Neutrophil (primary cell): ENCODE measurements around the gene BSND.

ENCODE experiments used
- H3K27ac ChIP-seq: fragments of 200-600 bp; sonication (generic); 2 replicates; pipeline ENCODE4 v1.5.1; 2016; ENCODE audit warnings: mild to moderate bottlenecking, moderate library complexity
- H3K27me3 ChIP-seq: fragments of 200-600 bp; sonication (generic); 2 replicates; pipeline ENCODE4 v1.6.0; 2016; ENCODE audit warnings: mild to moderate bottlenecking
- H3K36me3 ChIP-seq: fragments of 200-600 bp; sonication (generic); 2 replicates; pipeline ENCODE4 v1.5.1; 2017
- H3K4me1 ChIP-seq, 2 experiments: fragments of 200-600 bp in 1 of 2; sonication (generic) in 1 of 2; 1 replicate in 1 of 2; 2 replicates in 1 of 2; pipeline versions ENCODE4 v1.5.1 to v1.6.1; 2013 to 2016; ENCODE audit warnings: low read depth in 1 of 2, low read length in 1 of 2, mild to moderate bottlenecking in 1 of 2, moderate library complexity in 1 of 2; ENCODE audit not compliant: control insufficient read depth in 1 of 2, insufficient read depth in 1 of 2
- H3K4me3 ChIP-seq, 2 experiments: fragments of 200-600 bp in 1 of 2; sonication (generic) in 1 of 2; 1 replicate in 1 of 2; 2 replicates in 1 of 2; pipeline ENCODE4 v1.5.1; 2013 to 2016; ENCODE audit warnings: low read depth in 1 of 2, low read length in 1 of 2, mild to moderate bottlenecking in 1 of 2, moderate library complexity in 1 of 2
- H3K9me3 ChIP-seq: fragments of 200-600 bp; sonication (generic); 2 replicates; pipeline ENCODE4 v1.5.1; 2016
- TF ChIP-seq, protein P1 (sequence below): fragments of 200-600 bp; sonication (generic); IDR thresholded peaks from 2 replicates; pipeline ENCODE4 v1.5.1; 2016; ENCODE audit warnings: antibody characterized with exemption

The BSND gene

DNA sequence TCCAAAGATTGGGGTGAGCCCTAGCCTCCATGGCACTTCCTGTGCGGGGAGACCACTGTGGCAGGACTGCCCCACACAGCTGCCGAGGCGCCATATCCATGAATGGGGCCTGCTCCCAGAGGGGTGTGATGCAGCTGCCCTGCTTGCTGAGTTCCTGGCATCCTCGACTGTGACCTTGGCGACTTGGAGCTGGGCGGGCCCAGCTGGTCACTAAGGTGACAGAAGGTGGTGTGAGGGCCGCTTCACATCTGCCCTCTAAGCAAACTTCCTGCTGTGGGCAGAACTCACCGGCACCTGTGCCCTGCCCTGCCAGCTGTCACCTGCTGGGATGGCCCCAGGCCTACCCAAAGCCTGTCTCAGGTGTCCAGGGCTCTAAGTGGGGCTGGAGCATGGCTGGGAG, 9.3 kb upstream of the BSND start:
- Histone ChIP-seq H3K36me3 (no peaks in the 10 kb centered on the region), H3K27ac (no peak overlapping the region), H3K27me3 (peaks cover 10% of the 10 kb centered on the region), H3K9me3 (no peaks in the 10 kb centered on the region), H3K4me1 (no peaks in the 10 kb centered on the region), H3K4me3 (no peak overlapping the region)
- TF ChIP-seq, protein P1, sequence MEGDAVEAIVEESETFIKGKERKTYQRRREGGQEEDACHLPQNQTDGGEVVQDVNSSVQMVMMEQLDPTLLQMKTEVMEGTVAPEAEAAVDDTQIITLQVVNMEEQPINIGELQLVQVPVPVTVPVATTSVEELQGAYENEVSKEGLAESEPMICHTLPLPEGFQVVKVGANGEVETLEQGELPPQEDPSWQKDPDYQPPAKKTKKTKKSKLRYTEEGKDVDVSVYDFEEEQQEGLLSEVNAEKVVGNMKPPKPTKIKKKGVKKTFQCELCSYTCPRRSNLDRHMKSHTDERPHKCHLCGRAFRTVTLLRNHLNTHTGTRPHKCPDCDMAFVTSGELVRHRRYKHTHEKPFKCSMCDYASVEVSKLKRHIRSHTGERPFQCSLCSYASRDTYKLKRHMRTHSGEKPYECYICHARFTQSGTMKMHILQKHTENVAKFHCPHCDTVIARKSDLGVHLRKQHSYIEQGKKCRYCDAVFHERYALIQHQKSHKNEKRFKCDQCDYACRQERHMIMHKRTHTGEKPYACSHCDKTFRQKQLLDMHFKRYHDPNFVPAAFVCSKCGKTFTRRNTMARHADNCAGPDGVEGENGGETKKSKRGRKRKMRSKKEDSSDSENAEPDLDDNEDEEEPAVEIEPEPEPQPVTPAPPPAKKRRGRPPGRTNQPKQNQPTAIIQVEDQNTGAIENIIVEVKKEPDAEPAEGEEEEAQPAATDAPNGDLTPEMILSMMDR, result no peak

DNA sequence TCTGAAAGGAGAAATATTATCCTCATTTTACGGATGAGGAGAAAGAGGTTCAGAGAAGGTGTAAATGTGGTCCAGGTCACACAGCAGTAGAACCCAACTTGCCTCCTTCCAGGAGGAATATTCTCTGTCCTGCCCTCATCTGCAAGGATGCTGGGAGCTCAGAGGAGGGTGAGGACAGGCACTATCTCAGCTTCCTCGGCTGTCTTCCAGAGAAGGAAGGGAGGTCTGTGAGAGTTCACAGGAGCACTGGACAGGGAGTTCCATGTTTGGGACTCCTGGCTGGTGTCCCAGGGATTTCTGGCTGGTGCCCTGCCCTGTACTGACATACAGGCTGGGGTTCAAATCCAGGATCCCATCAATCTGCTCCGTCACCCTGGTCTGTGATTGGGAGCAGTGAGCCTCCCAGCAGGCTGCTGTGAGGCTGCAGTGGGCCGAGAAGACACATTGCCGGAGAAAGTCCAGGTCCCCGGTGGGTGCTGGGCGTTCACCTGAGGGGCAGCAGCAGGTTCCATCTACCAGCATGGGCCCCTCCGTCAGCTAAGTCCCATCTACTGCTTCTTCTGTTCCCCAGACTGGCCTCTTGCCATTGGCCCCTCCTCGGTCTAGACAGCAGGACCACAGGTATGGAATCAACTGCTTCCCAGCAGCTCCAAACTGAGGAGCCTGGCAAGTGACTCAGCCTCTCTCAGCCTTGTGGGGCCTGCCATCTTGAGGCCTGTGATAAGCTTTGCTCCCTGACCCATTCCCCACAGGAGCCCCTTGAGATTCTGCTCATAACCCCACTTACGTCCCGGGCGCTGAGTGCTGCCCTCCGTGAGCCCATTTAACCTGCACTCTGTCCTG, 8.5 kb upstream of the BSND start:
- H3K4me1 ChIP-seq, result no peaks in the 10 kb centered on the region
- H3K9me3 ChIP-seq, result no peaks in the 10 kb centered on the region
- H3K27me3 ChIP-seq, result peaks cover 13% of the 10 kb centered on the region
- H3K36me3 ChIP-seq, result no peaks in the 10 kb centered on the region
- no peak overlapping the region for H3K27ac ChIP-seq
- H3K4me3 ChIP-seq, result no peak overlapping the region
- TF ChIP-seq, protein P1, result no peak

DNA sequence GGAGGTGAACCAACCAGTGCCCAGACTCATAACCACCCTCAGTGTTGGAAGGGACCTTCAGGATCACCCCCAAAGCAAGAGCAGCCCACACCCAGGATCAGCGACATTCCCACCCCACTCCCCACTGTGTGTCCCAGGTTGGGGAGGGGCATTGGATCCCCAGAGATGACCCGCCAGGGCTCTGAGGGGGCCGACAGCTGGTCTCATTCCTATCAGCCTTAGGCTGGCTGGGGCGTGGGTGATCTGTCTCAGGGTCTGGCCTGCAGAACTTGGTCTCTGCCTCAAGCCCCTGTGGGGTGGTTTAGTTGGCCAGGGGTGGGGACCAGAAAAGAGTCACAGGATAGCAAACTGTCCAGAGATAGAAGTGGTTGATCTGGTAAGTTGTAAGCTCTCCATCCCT, 7.8 kb upstream of the BSND start:
- Histone ChIP-seq H3K4me3 (no peak overlapping the region), H3K36me3 (no peaks in the 10 kb centered on the region), H3K9me3 (no peaks in the 10 kb centered on the region), H3K4me1 (peaks cover 2 to 4% of the 10 kb centered on the region in 2 experiments), H3K27me3 (peaks cover 20% of the 10 kb centered on the region), H3K27ac (no peak overlapping the region)
- TF ChIP-seq, protein P1, result no peak

DNA sequence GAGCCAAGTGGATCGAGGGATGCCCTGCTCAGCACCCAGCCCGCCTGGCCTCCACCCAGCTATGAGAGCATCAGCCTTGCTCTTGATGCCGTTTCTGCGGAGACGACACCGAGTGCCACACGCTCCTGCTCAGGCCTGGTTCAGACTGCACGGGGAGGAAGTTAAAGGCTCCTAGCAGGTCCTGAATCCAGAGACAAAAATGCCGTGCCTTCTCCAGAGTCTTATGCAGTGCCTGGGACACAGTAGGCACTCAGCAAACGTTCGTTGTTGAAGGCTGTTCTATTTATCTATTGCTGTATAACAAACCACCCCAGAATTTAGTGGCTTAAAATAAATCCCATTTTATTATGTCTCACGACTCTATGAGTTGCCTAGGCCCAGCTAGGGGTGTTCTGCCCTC, 6.8 kb upstream of the BSND start:
- Histone ChIP-seq H3K4me3 (no peak overlapping the region), H3K27me3 (peaks cover 30% of the 10 kb centered on the region), H3K9me3 (no peaks in the 10 kb centered on the region), H3K4me1 (peaks cover 13 to 14% of the 10 kb centered on the region in 2 experiments), H3K27ac (no peak overlapping the region), H3K36me3 (no peaks in the 10 kb centered on the region)
- TF ChIP-seq, protein P1, result no peak

DNA sequence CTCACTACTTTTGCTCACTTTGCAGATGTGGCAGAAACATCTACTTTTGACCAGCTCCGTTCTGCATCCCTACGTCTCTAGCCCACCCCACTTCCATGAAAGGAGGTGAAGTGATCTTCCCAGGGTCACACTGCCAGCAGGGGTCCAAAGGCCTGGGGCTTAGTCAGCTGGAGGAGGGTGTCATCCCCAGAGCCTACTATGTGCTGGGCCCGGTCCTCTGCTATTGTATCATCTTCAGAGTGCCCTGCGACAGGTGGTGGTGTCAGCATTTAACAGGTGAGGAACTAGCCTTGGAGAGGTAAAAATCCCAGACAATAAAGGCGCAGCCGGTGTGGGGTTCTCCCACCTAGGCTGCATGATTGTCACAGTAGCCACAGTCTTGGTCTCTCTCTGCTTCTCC, 5.6 kb upstream of the BSND start:
- Histone ChIP-seq H3K4me3 (no peak overlapping the region), H3K9me3 (no peaks in the 10 kb centered on the region), H3K27me3 (peaks cover 42% of the 10 kb centered on the region), H3K27ac (no peak overlapping the region), H3K36me3 (no peaks in the 10 kb centered on the region), H3K4me1 (peaks cover 13 to 16% of the 10 kb centered on the region in 2 experiments)
- TF ChIP-seq, protein P1, result no peak
